Amniotic epithelial cell (primary cell): ENCODE measurements around the gene PIP.
"Not testable (repeated sequence)": the region's sequence is repeated elsewhere in the genome, so short reads cannot be mapped to it uniquely, and the experiment has no call there.

ENCODE experiments used
- DNase-seq: peaks from one replicate; pipeline ENCODE4 v3.0.0-alpha.2; 2010; ENCODE audit warnings: low read depth

Gene PIP

GRCh38 chr7:143131781-143132180 is at the start of gene PIP:
PIP (plus strand) TSS chr7:143132077; CDS start chr7:143132117, 40 bp downstream.
- DNase-seq, result no peak

DNA sequence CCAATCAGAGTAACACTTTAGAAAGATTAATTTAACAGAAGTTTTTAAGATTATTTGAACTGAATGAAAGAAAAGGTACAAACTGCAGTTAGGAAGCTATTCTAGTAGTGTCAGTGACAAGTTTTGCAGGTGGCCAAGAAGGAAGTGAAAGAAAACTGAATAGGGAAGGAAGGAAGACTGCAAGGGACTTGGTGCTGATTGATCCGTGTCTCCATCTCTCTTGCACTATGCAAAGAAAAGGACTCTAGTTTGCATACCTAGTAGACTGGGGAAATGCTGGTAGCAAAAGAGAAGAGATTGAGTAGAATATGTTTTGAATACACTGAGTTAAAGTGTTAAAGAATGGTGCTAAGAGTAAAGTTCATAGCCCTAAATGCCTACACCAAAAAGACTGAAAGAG is 46.8 kb upstream of the PIP start:
- DNase-seq, result no peak

- not testable (repeated sequence) for DNase-seq
Measured at GRCh38 chr7:143085610-143086009, 46.3 kb upstream of the PIP start.

GRCh38 chr7:143088549-143089231 is 43.2 kb upstream of the PIP start:
- not testable (repeated sequence) for DNase-seq

- DNase-seq, result no peak
Measured at GRCh38 chr7:143096146-143096545, 35.7 kb upstream of the PIP start.

DNA sequence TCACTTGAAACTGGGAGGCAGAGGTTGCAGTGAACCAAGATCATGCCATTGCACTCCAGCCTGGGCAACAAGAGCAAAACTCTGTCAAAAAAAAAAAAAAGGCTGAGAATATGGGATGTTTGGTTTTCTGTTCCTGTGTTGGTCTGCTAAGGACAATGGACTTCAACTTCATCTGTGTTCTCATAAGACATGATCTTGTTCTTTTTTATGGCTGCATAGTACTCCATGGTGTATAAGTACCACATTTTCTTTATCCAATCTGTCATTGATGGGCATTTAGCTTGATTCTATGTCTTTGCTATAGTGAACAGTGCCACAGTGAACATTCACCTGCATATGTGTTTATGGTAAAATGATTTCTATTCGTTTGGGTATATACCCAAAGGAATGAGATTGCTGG is 32.3 kb upstream of the PIP start:
- DNase-seq, result not testable (repeated sequence)

- no peak for DNase-seq
Measured at GRCh38 chr7:143104759-143105158, 27.1 kb upstream of the PIP start.

GRCh38 chr7:143108019-143108418 is 23.9 kb upstream of the PIP start:
- DNase-seq, result not testable (repeated sequence)

GRCh38 chr7:143117395-143117794 is 14.5 kb upstream of the PIP start:
- no peak for DNase-seq

GRCh38 chr7:143120691-143121405 is 11.0 kb upstream of the PIP start:
- DNase-seq, result no peak

DNA sequence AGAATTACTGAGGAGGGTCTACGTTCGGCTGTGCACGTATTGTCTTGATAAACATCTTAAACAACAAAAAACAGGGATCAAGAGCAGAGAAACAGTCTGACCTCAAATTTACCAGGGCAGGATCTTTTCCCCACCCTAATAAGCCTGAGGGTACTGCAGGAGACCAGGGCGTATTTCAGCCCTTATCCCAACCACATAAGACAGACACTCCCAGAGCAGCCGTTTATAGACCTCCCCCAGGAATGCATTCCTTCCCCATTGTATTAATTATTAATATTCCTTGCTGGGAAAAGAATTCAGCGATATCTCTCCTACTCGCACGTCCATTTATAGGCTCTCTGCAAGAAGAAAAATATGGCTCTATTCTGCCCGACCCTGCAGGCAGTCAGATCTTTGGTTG is 8.6 kb upstream of the PIP start:
- not testable (repeated sequence) for DNase-seq

DNA sequence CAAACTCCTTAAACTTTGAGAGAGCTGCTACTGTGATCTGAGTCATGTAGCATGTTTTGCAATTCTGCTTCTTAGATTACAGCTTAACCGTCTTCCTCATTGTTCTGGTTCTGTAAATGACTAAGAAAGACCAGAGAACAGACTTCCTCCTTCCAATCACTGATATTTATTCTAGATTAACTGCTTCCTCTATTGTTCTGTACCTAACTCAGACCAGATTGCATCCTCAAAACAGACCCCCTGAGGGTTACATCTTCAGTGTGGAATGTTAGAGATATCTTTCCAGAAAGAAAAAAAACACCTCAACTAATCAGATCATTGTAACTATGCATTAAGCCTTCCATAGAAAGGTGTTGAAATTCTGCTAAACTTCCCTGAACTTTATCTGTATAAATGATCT is 5.7 kb upstream of the PIP start:
- peak; percentile 41 for DNase-seq

DNA sequence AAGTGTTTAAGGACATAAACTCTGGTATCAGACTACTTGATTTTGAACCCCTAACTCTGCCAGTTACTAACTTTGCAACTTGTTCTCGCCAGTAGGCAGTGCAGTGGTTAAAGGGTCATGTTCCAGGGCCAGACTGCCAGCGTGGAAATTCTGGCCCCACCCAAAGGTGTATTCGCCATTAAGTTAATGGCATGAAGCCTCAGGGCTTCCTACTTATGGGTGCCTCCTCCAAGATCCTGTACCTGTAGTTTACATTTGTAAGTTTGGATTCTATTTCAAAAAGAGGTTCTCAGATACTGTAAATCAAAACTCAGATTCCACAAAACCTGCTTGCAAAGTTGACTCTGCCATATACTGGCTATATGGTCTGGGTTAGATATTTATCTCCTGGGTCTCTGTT is 2.8 kb upstream of the PIP start:
- DNase-seq, result no peak

- no peak for DNase-seq
Measured at GRCh38 chr7:143129477-143129876, 2.4 kb upstream of the PIP start.

GRCh38 chr7:143130541-143130940 is 1.3 kb upstream of the PIP start:
- no peak for DNase-seq

DNA sequence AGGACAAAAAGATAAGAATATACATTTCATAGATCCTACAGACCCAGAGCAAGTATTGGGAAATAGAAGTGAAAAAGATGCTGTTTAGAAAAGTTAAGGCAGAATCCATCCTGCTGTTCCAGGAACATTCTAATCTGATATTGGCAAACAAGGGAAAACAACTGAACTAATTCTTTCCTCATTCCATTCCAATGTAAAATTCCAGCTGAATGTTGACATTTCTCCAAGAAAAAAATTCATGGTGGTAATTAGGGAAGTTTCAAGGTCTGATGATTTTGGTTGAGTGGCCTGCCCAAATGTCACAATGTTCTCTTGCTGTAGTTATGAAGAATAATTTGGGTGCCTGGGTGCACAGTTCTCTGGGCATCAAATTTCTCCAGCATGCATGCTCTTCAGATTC is 15.2 kb downstream of the PIP start:
- DNase-seq, result no peak

DNA sequence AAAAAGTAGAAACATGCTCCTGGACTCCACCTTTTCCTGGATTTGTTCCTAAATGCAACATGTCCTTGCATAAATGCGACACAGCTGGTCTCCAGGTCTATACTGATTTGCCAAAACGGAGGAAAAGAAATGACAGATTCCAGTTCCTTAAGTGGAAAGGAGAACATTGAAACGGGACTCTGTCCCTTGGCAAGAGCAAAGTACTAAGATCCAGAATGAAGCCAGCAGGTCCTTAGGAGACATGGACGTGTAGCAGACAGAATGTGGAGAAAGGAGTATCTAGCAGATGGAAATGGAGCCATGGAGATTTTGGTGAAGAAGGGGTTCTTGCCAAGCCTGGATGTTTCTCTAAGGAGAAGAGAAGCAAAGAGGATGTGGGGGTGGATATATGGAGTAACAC is 16.2 kb downstream of the PIP start:
- DNase-seq, result no peak

- DNase-seq, result no peak
Measured at GRCh38 chr7:143148651-143149050, 16.8 kb downstream of the PIP start.

- not testable (repeated sequence) for DNase-seq
Measured at GRCh38 chr7:143150696-143151095, 18.8 kb downstream of the PIP start.

- not testable (repeated sequence) for DNase-seq
Measured at GRCh38 chr7:143158617-143159016, 26.7 kb downstream of the PIP start.

- DNase-seq, result no peak
Measured at GRCh38 chr7:143171697-143172096, 39.8 kb downstream of the PIP start.

GRCh38 chr7:143172354-143172753 is 40.5 kb downstream of the PIP start:
- DNase-seq, result no peak

DNA sequence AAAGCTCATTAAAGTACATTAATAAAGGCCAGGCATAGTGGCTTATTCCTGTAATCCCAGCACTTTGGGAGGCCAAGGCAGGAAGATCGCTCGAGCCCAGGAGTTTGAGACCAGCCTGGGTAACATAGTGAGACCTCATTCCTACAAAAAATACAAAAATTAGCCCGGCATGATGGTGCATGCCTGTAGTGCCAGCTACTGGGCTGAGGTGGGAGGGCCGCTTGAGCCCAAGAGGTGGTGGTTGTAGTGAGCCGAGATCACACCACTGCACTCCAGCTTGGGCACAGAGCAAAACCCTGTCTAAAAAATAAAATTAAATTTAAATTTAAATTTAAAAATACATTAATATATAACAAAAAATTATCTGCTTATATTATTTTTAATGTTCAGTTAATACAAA is 44.3 kb downstream of the PIP start:
- DNase-seq, result no peak
